GM21528 (cell line): ENCODE data around the gene MAFB.

Experiments
- ATAC-seq: cut with Tn5 transposase; IDR thresholded peaks from one replicate; pipeline ENCODE4 v1.9.1; 2021; ENCODE audit warnings: mild to moderate bottlenecking, moderate library complexity; ENCODE audit not compliant: unreplicated experiment, low FRiP score

The MAFB gene

GRCh38 chr20:40663991-40664880 lies 24.8 kb downstream of the MAFB start:
- no peak for ATAC-seq

GRCh38 chr20:40663304-40663790 lies 25.7 kb downstream of the MAFB start:
- no peak for ATAC-seq

- ATAC-seq = no peak
Observed at GRCh38 chr20:40659567-40659966, 29.5 kb downstream of the MAFB start.

- no peak for ATAC-seq
Observed at GRCh38 chr20:40658509-40658908, 30.5 kb downstream of the MAFB start.

GRCh38 chr20:40657526-40657925 lies 31.5 kb downstream of the MAFB start:
- no peak for ATAC-seq

GRCh38 chr20:40655451-40655850 lies 33.6 kb downstream of the MAFB start:
- ATAC-seq = no peak

GRCh38 chr20:40654876-40655275 lies 34.2 kb downstream of the MAFB start:
- ATAC-seq = no peak

GRCh38 chr20:40652441-40652987 lies 36.5 kb downstream of the MAFB start:
- no peak for ATAC-seq

GRCh38 chr20:40651151-40651550 lies 37.9 kb downstream of the MAFB start:
- ATAC-seq = no peak

GRCh38 chr20:40650707-40651106 lies 38.3 kb downstream of the MAFB start:
- no peak for ATAC-seq

- no peak for ATAC-seq
Observed at GRCh38 chr20:40648210-40649072, 40.6 kb downstream of the MAFB start.

GRCh38 chr20:40646813-40647212 lies 42.2 kb downstream of the MAFB start:
- ATAC-seq = no peak

- no peak for ATAC-seq
Observed at GRCh38 chr20:40646361-40646760, 42.7 kb downstream of the MAFB start.

GRCh38 chr20:40644863-40645262 lies 44.2 kb downstream of the MAFB start:
- no peak for ATAC-seq

- ATAC-seq = no peak
Observed at GRCh38 chr20:40643891-40644290, 45.1 kb downstream of the MAFB start.

GRCh38 chr20:40641809-40642208 lies 47.2 kb downstream of the MAFB start:
- ATAC-seq = no peak

GRCh38 chr20:40641202-40641601 lies 47.8 kb downstream of the MAFB start:
- ATAC-seq = no peak

GRCh38 chr20:40640667-40641066 lies 48.4 kb downstream of the MAFB start:
- ATAC-seq = no peak

GRCh38 chr20:40639676-40640355 lies 49.2 kb downstream of the MAFB start:
- ATAC-seq = no peak

- no peak for ATAC-seq
Observed at GRCh38 chr20:40639132-40639531, 49.9 kb downstream of the MAFB start.
